Measurements from ENCODE around the gene CALHM4.

GRCh38 chr6:116508527-116508926 is 45.0 kb upstream of the CALHM4 start:
- TF ChIP-seq POLR2AphosphoS5 (IDR thresholded peaks at IDR 0.05; ENCODE audit: borderline replicate concordance, low read depth, low read length) (no peak), EZH2 (IDR thresholded peaks at IDR 0.05) (no peak)
